Endothelial cell (in vitro differentiated cells): ENCODE data around the gene RAB34. TPM values are rescaled to one million over a fixed set of nuclear protein-coding genes. Genes with fewer than 3 reads are reported as not detected.

Experiments
- DNase-seq: peaks from one replicate; pipeline ENCODE4 v3.0.0; 2021; ENCODE audit warnings: low spot score
- H3K27ac Mint-ChIP-seq: one replicate; pipeline ENCODE4 v1.8.0; 2021; ENCODE audit warnings: mixed read lengths, inconsistent platforms; ENCODE audit not compliant: unreplicated experiment
- H3K27me3 Mint-ChIP-seq: one replicate; pipeline ENCODE4 v1.8.0; 2021; ENCODE audit warnings: mild to moderate bottlenecking, moderate library complexity, mixed read lengths, inconsistent platforms; ENCODE audit not compliant: unreplicated experiment
- H3K36me3 Mint-ChIP-seq: one replicate; pipeline ENCODE4 v1.8.0; 2021; ENCODE audit warnings: mild to moderate bottlenecking, low read depth, mixed read lengths, inconsistent platforms; ENCODE audit not compliant: unreplicated experiment
- H3K4me1 Mint-ChIP-seq: one replicate; pipeline ENCODE4 v1.8.0; 2021; ENCODE audit warnings: mild to moderate bottlenecking, mixed read lengths, inconsistent platforms; ENCODE audit not compliant: unreplicated experiment
- H3K4me3 Mint-ChIP-seq: one replicate; pipeline ENCODE4 v1.8.0; 2021; ENCODE audit warnings: mild to moderate bottlenecking, mixed read lengths, inconsistent platforms; ENCODE audit not compliant: unreplicated experiment
- H3K9me3 Mint-ChIP-seq: one replicate; pipeline ENCODE4 v1.8.0; 2021; ENCODE audit warnings: mixed read lengths, inconsistent platforms; ENCODE audit not compliant: unreplicated experiment
- CTCF ChIP-seq: fragments of 200-600 bp; sonication (generic); IDR thresholded peaks from one replicate; pipeline ENCODE4 v1.5.0; 2021; ENCODE audit warnings: antibody characterized with exemption; ENCODE audit not compliant: unreplicated experiment
- total RNA-seq: library from RNA; stranded (reverse); fragmentation: NEBNext Ultra II Directional; extraction: Animal tissue kit (Norgen Biotek cat#: 25700); gene quantifications from one replicate; pipeline ENCODE4 v1.2.1, GENCODE V29; 2021; ENCODE audit not compliant: unreplicated experiment

RAB34 gene
- total RNA-seq, 1 donor from 2014 or later: 72.0 TPM

GRCh38 chr17:28748852-28749515 lies 31.3 kb upstream of the RAB34 start:
- peak overlapping the region; percentile 37 for H3K4me3 Mint-ChIP-seq

GRCh38 chr17:28747801-28748750 lies 30.4 kb upstream of the RAB34 start:
- no peak for DNase-seq
- no peaks in the 10 kb centered on the region for H3K9me3 Mint-ChIP-seq
- peaks cover 38% of the 10 kb centered on the region for H3K4me1 Mint-ChIP-seq
- TF ChIP-seq CTCF: no peak
- H3K27me3 Mint-ChIP-seq: peaks cover 11% of the 10 kb centered on the region
- peak overlapping the region; percentile 59 for H3K4me3 Mint-ChIP-seq
- peaks cover 12% of the 10 kb centered on the region for H3K36me3 Mint-ChIP-seq
- no peak overlapping the region for H3K27ac Mint-ChIP-seq

More at GRCh38 chr17:28748852-28749515, 31.3 kb upstream of the RAB34 start:
- Mint-ChIP-seq H3K27me3 (peaks cover 9% of the 10 kb centered on the region), H3K36me3 (peaks cover 12% of the 10 kb centered on the region), H3K9me3 (no peaks in the 10 kb centered on the region), H3K4me1 (peaks cover 37% of the 10 kb centered on the region), H3K27ac (no peak overlapping the region)
- no peak for TF ChIP-seq CTCF
- DNase-seq: no peak

GRCh38 chr17:28747051-28747691 lies 29.5 kb upstream of the RAB34 start:
- Mint-ChIP-seq H3K36me3 (peaks cover 8% of the 10 kb centered on the region), H3K27me3 (peaks cover 12% of the 10 kb centered on the region), H3K27ac (peak overlapping the region; percentile 52), H3K4me1 (peaks cover 35% of the 10 kb centered on the region), H3K9me3 (no peaks in the 10 kb centered on the region), H3K4me3 (no peak overlapping the region)
- TF ChIP-seq CTCF: no peak
- DNase-seq: no peak

GRCh38 chr17:28746611-28747050 lies 29.0 kb upstream of the RAB34 start:
- peaks cover 14% of the 10 kb centered on the region for H3K27me3 Mint-ChIP-seq
- peaks cover 35% of the 10 kb centered on the region for H3K4me1 Mint-ChIP-seq
- peaks cover 8% of the 10 kb centered on the region for H3K36me3 Mint-ChIP-seq
- H3K9me3 Mint-ChIP-seq: no peaks in the 10 kb centered on the region
- TF ChIP-seq CTCF: no peak
- DNase-seq: no peak
- H3K27ac Mint-ChIP-seq: peak overlapping the region; percentile 75
- peak overlapping the region; percentile 94 for H3K4me3 Mint-ChIP-seq
